SK-N-SH (cell line): ENCODE results near the gene SLC39A13.

Experiments used
- EZH2phosphoT487 ChIP-seq: fragments of 200-600 bp; sonication (generic); IDR thresholded peaks from 2 replicates; pipeline ENCODE4 v1.6.1; 2017; ENCODE audit warnings: low read depth, mixed run types, mild to moderate bottlenecking, antibody characterized with exemption, moderate library complexity, borderline replicate concordance
- MAX ChIP-seq: IDR thresholded peaks from 2 replicates; pipeline ENCODE4 v1.4.0; 2012; ENCODE audit warnings: low read depth
- MEF2A ChIP-seq: IDR thresholded peaks from 2 replicates; pipeline ENCODE4 v1.4.0; 2012; ENCODE audit warnings: low read depth, borderline replicate concordance
- POLR2AphosphoS5 ChIP-seq: IDR thresholded peaks from 2 replicates; pipeline ENCODE4 v1.6.1; 2012; ENCODE audit warnings: low read depth, low read length
- RCOR1 ChIP-seq: fragments of 150-350 bp; IDR thresholded peaks from 2 replicates; pipeline ENCODE4 v1.6.1; 2017; ENCODE audit warnings: antibody characterized with exemption, low read length
- RXRA ChIP-seq: IDR thresholded peaks from 2 replicates; pipeline ENCODE4 v1.4.0; 2012; ENCODE audit warnings: low read depth, mild to moderate bottlenecking, borderline replicate concordance
- TCF12 ChIP-seq: IDR thresholded peaks from 2 replicates; pipeline ENCODE4 v1.4.0; 2012
- ZBTB33 ChIP-seq: IDR thresholded peaks from 2 replicates; pipeline ENCODE4 v1.4.0; 2012; ENCODE audit warnings: low read depth, borderline replicate concordance
- TF ChIP-seq, protein P1 (sequence below): fragments of 200-600 bp; sonication (generic); IDR thresholded peaks from 2 replicates; pipeline ENCODE4 v1.6.1; 2017; ENCODE audit warnings: antibody characterized with exemption, mild to moderate bottlenecking, moderate library complexity
- TF ChIP-seq, protein P2 (sequence below): IDR thresholded peaks from 2 replicates; pipeline ENCODE4 v1.6.1; 2012; ENCODE audit warnings: mild to moderate bottlenecking, low read depth, low read length, moderate library complexity
- TF ChIP-seq, protein P3 (sequence below): IDR thresholded peaks from 2 replicates; pipeline ENCODE4; 2012

- TF ChIP-seq ZBTB33 (no peak), RXRA (no peak), POLR2AphosphoS5 (no peak), MEF2A (no peak), MAX (no peak), TCF12 (no peak), EZH2phosphoT487 (no peak), RCOR1 (no peak)
- TF ChIP-seq, protein P1, sequence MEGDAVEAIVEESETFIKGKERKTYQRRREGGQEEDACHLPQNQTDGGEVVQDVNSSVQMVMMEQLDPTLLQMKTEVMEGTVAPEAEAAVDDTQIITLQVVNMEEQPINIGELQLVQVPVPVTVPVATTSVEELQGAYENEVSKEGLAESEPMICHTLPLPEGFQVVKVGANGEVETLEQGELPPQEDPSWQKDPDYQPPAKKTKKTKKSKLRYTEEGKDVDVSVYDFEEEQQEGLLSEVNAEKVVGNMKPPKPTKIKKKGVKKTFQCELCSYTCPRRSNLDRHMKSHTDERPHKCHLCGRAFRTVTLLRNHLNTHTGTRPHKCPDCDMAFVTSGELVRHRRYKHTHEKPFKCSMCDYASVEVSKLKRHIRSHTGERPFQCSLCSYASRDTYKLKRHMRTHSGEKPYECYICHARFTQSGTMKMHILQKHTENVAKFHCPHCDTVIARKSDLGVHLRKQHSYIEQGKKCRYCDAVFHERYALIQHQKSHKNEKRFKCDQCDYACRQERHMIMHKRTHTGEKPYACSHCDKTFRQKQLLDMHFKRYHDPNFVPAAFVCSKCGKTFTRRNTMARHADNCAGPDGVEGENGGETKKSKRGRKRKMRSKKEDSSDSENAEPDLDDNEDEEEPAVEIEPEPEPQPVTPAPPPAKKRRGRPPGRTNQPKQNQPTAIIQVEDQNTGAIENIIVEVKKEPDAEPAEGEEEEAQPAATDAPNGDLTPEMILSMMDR, result no peak
- TF ChIP-seq, protein P2, sequence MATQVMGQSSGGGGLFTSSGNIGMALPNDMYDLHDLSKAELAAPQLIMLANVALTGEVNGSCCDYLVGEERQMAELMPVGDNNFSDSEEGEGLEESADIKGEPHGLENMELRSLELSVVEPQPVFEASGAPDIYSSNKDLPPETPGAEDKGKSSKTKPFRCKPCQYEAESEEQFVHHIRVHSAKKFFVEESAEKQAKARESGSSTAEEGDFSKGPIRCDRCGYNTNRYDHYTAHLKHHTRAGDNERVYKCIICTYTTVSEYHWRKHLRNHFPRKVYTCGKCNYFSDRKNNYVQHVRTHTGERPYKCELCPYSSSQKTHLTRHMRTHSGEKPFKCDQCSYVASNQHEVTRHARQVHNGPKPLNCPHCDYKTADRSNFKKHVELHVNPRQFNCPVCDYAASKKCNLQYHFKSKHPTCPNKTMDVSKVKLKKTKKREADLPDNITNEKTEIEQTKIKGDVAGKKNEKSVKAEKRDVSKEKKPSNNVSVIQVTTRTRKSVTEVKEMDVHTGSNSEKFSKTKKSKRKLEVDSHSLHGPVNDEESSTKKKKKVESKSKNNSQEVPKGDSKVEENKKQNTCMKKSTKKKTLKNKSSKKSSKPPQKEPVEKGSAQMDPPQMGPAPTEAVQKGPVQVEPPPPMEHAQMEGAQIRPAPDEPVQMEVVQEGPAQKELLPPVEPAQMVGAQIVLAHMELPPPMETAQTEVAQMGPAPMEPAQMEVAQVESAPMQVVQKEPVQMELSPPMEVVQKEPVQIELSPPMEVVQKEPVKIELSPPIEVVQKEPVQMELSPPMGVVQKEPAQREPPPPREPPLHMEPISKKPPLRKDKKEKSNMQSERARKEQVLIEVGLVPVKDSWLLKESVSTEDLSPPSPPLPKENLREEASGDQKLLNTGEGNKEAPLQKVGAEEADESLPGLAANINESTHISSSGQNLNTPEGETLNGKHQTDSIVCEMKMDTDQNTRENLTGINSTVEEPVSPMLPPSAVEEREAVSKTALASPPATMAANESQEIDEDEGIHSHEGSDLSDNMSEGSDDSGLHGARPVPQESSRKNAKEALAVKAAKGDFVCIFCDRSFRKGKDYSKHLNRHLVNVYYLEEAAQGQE, result no peak
- TF ChIP-seq, protein P3, sequence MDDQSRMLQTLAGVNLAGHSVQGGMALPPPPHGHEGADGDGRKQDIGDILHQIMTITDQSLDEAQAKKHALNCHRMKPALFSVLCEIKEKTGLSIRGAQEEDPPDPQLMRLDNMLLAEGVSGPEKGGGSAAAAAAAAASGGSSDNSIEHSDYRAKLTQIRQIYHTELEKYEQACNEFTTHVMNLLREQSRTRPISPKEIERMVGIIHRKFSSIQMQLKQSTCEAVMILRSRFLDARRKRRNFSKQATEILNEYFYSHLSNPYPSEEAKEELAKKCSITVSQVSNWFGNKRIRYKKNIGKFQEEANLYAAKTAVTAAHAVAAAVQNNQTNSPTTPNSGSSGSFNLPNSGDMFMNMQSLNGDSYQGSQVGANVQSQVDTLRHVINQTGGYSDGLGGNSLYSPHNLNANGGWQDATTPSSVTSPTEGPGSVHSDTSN, result no peak
These were observed 36.0 kb upstream of the SLC39A13 start for GRCh38 chr11:47372422-47372821.
